Activated CD8-positive, alpha-beta T cell treated with anti-CD3 and anti-CD28 coated beads, Interleukin-2, amount 10 ng/mL, durations not matched to agents 7 days and 5 days (primary cell): ENCODE data around the gene MAGEC3. TPM values are rescaled to one million over a fixed set of nuclear protein-coding genes. Genes with fewer than 3 reads are reported as not detected.

Experiments used
- ATAC-seq: fragments of 150-1000 bp; cut with Tn5 transposase; one replicate; pipeline ENCODE4 v1.10.0; 2021; ENCODE audit warnings: moderate library complexity
- CTCF ChIA-PET: fragments of 350-600 bp; sonication (Branson Sonifier 250); formaldehyde crosslinking; loops from one replicate; lab custom pipeline; 2021; ENCODE audit warnings: antibody characterized with exemption; lab: Charles Lee
- POLR2A ChIA-PET: fragments of 350-600 bp; sonication (Branson Sonifier 250); formaldehyde crosslinking; loops from one replicate; lab custom pipeline; 2021; ENCODE audit warnings: antibody characterized with exemption; lab: Charles Lee
- DNase-seq: peaks from one replicate; pipeline ENCODE4 v3.0.0-alpha.2; 2020
- H3K27ac Mint-ChIP-seq: one replicate; pipeline ENCODE4 v1.8.0; 2021; ENCODE audit warnings: mild to moderate bottlenecking, mixed read lengths
- H3K27me3 Mint-ChIP-seq: one replicate; pipeline ENCODE4 v1.8.0; 2021; ENCODE audit warnings: low read depth, mixed read lengths
- H3K36me3 Mint-ChIP-seq: one replicate; pipeline ENCODE4 v1.8.0; 2021; ENCODE audit warnings: low read depth, mixed read lengths
- H3K4me1 Mint-ChIP-seq: one replicate; pipeline ENCODE4 v1.8.0; 2021; ENCODE audit warnings: low read depth, mixed read lengths
- H3K4me3 Mint-ChIP-seq: one replicate; pipeline ENCODE4 v1.8.0; 2021; ENCODE audit warnings: mild to moderate bottlenecking, mixed read lengths
- H3K9me3 Mint-ChIP-seq: one replicate; pipeline ENCODE4 v1.8.0; 2022; ENCODE audit warnings: mixed read lengths; ENCODE audit not compliant: insufficient read depth
- total RNA-seq, 2 experiments: library from RNA; stranded (reverse); gene quantifications; one replicate each; pipeline ENCODE4 v1.2.3, GENCODE V29; 2021

The MAGEC3 gene
- total RNA-seq, 2 experiments from 2014 or later: not detected

DNA sequence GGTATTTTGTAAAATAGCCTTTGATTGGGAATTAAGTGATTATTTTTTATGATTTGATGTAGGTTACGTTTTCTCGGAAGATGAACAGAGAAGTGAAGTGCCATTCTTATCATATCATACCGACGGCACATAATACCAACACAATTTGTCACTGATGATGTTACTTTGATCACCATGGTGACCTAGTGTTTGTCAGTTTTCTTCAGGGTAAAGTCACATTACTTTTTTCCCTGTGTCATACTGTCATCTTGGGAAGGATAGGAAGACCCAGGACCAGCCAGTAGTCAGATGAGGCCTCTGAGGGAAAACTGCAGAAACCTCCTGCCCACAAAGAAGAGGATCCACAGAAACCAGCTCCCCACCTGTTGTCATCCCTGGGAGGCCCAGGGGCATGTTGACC lies 64.2 kb downstream of the MAGEC3 start:
- no peak overlapping the region for H3K4me3 Mint-ChIP-seq
- no peaks in the 10 kb centered on the region for H3K9me3 Mint-ChIP-seq
- DNase-seq: no peak
- ATAC-seq: no peak
- no peaks in the 10 kb centered on the region for H3K27me3 Mint-ChIP-seq
- CTCF ChIA-PET: no interaction called here
- H3K27ac Mint-ChIP-seq: no peak overlapping the region
- POLR2A ChIA-PET: no interaction called here
- no peaks in the 10 kb centered on the region for H3K4me1 Mint-ChIP-seq
- H3K36me3 Mint-ChIP-seq: no peaks in the 10 kb centered on the region

DNA sequence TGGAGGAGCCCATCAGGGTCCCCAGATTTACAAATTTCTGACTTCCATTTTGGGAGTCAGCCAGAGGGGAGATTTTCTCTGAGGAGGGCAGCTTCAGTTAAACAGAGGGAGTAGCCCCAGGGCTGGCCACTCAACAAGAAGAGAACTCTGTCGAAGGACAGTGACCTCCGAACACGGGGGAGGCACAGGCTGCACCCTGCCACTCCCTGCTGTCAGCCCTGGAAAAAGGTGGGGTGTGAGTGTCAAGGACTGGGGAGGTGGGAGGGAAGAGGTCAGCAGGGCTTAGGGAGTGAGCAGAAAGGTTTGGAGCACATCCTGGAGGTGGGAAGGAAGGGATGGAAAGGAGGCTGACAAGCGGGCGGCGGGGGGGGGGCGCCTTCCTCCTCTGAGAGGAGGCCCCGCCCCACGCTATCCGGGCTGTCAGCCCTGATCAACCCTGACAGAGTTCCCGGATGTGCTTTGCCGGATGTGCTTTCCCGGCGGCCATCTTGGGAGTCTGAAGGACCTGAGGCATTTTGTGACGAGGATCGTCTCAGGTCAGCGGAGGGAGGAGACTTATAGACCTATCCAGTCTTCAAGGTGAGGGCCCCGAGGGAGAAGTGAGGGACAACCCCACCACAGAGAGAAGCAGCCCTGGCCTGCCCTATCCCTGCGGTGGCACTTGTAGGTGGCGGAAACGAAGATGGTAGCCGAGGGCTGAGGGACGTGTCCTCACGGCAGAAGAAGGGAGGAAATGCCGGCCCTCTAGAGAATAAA lies 65.5 kb downstream of the MAGEC3 start, which contains the start of gene MAGEC1:
Gene MAGEC1 (plus strand): TSS at position 495 of the 756 bp plus-strand sequence. CDS start 1,179 bp downstream, outside the sequence.
- ChIA-PET CTCF (no interaction called here), POLR2A (no interaction called here)
- Mint-ChIP-seq H3K4me3 (no peak within 1 kb of the TSS), H3K4me1 (no peaks in the 10 kb centered on the region), H3K9me3 (no peaks in the 10 kb centered on the region), H3K27me3 (no peaks in the 10 kb centered on the region), H3K27ac (no peak within 1 kb of the TSS), H3K36me3 (no peaks in the 10 kb centered on the region)
- DNase-seq (no peak), ATAC-seq (no peak)

DNA sequence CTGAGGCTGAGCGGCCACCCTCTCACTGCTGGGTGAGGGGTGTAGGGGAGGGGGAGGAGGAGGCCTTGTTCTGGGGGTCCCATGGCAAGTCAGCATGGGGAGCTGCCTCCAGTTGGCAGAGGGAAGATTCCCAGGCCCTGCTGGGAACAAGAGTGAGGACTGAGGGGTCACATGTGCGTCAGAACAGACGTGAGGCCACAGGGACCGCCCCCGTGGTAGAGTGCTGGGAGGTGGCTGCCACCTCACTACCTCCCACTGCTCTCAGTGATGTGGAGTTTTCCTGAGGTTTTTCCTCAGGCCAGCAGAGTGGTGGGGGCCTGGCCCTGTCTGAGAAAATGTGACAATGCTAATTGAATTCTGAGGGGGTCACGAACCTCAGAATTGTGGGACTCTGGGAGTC lies 66.1 kb downstream of the MAGEC3 start:
- ChIA-PET POLR2A (no interaction called here), CTCF (no interaction called here)
- ATAC-seq: no peak

DNA sequence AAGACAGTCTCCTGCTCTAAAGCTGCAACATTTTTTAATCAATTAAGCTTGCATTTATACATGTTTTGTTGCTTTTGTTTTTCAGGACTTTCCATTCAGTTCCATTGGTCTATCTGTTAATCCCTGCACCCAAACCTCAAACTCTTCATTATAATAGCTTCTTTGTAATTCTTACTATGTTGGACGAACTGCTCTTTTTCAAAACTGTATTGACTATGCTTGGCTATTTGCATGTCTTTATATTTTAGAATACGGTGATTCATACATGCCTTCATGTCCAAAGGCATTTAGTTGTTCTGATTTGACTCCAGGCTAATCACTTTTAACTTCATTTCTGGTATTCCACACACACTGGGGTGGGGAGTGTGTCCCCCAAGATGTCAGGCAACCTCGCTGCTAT lies 79.7 kb downstream of the MAGEC3 start:
- no peak overlapping the region for H3K27ac Mint-ChIP-seq
- H3K36me3 Mint-ChIP-seq: no peaks in the 10 kb centered on the region
- H3K4me3 Mint-ChIP-seq: no peak overlapping the region
- no peaks in the 10 kb centered on the region for H3K9me3 Mint-ChIP-seq
- ATAC-seq (no peak), DNase-seq (no peak)
- ChIA-PET POLR2A (no interaction called here), CTCF (no interaction called here)
- H3K4me1 Mint-ChIP-seq: no peaks in the 10 kb centered on the region
- no peaks in the 10 kb centered on the region for H3K27me3 Mint-ChIP-seq

More for the DNA sequence above, 66.1 kb downstream of the MAGEC3 start:
- DNase-seq: no peak
- H3K27me3 Mint-ChIP-seq: no peaks in the 10 kb centered on the region
- H3K36me3 Mint-ChIP-seq: no peaks in the 10 kb centered on the region
- no peaks in the 10 kb centered on the region for H3K9me3 Mint-ChIP-seq
- no peak overlapping the region for H3K27ac Mint-ChIP-seq
- H3K4me3 Mint-ChIP-seq: no peak overlapping the region
- H3K4me1 Mint-ChIP-seq: no peaks in the 10 kb centered on the region

DNA sequence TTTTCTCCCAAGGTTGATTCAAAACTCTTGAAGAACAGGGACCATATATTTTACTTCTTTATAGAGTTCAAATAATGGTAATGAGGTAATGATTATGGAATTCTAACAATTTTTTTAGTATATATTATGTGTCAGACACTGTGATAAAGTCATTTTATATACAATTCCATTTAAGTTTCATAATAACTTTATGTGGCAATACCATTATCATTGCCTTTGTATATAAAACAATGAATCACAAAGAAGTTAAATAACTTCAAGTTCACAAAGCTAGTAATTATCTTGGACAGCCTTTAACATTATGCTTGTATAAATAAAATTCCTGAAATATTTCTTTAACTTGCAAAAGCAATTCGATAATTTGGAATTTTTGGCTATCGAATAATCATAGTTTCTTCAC lies 86.2 kb downstream of the MAGEC3 start:
- CTCF ChIA-PET: no interaction called here
- no peak for DNase-seq
- no peaks in the 10 kb centered on the region for H3K4me1 Mint-ChIP-seq
- H3K9me3 Mint-ChIP-seq: no peaks in the 10 kb centered on the region
- no peak overlapping the region for H3K4me3 Mint-ChIP-seq
- POLR2A ChIA-PET: no interaction called here
- no peaks in the 10 kb centered on the region for H3K27me3 Mint-ChIP-seq
- ATAC-seq: no peak
- no peak overlapping the region for H3K27ac Mint-ChIP-seq
- H3K36me3 Mint-ChIP-seq: no peaks in the 10 kb centered on the region

DNA sequence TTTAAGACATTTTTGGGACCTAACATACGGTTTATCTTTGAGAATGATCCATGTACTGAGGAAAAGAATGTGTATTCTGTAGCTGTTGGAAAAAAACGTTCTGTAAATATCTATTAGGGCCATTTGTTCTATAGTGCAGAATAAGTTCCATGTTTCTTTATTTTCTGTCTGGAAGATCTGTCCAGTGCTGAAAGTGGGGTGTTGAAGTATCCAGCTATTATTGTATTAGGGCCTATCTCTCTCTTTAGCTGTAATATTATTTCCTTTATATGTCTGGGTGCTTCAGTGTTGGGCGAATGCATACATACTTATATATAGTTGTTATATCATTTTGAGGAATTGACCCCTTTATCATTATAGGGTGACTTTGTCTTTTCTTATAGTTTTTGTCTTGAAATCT lies 90.3 kb downstream of the MAGEC3 start:
- Mint-ChIP-seq H3K4me3 (no peak overlapping the region), H3K27ac (no peak overlapping the region), H3K9me3 (no peaks in the 10 kb centered on the region), H3K36me3 (no peaks in the 10 kb centered on the region), H3K27me3 (no peaks in the 10 kb centered on the region), H3K4me1 (no peaks in the 10 kb centered on the region)
- POLR2A ChIA-PET: no interaction called here
- ATAC-seq: no peak
- DNase-seq: no peak
- CTCF ChIA-PET: no interaction called here

DNA sequence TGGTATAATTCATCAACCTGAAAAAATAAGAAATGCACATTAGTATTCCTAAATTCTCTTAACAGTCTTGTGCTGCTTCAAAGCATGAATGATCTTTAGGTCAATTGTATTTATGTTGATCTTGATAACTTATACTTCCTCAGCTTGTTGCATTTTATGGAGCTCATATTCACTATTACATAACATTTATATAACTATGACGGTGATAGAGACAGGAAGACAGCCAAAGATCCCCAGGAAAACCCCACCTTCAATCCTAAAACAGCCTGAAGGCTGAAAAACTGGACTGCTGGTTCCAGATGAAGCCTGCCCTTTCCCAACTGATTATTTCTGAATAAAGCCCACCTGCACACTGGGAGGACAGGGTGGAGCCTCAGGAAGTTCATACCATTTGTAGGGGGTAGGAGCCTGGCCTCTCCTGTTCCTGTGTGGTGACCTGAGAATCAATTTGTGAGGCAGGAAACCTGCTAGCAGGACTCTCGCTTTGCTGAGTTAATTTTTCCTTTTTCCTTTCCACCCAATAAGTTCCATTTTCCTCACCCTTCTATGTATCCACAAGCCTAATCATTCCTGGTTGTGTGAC lies 96.0 kb downstream of the MAGEC3 start:
- Mint-ChIP-seq H3K27ac (no peak overlapping the region), H3K9me3 (no peaks in the 10 kb centered on the region), H3K36me3 (no peaks in the 10 kb centered on the region), H3K4me3 (no peak overlapping the region), H3K4me1 (no peaks in the 10 kb centered on the region), H3K27me3 (no peaks in the 10 kb centered on the region)
- ATAC-seq: no peak
- CTCF ChIA-PET: no interaction called here
- POLR2A ChIA-PET: interaction anchor here (0.6 kb wide), 1 partner anchor 489 kb away, joined by 3 read pairs; no protein-coding TSS in a partner anchor
- DNase-seq: no peak

DNA sequence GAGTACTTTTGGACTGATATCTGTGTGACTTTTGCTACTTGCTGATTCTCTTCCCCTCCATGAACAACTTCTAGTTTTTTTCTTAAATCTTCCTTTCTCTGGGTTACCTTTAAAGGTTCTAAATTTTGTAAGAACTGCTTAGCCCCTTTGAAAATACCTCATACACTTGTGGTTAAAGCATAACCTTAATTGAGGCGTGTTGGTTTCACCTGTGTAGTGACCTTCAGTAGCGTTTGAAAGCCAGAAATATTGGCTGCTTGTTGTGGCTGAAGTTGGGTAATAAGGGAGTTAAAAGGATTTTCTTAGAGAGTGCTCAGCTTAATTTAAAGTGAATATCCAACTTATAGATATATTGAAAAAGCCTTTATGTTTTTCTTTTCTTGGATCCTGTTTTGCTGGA lies 97.5 kb downstream of the MAGEC3 start:
- CTCF ChIA-PET: no interaction called here
- no peaks in the 10 kb centered on the region for H3K36me3 Mint-ChIP-seq
- no peak overlapping the region for H3K27ac Mint-ChIP-seq
- no peaks in the 10 kb centered on the region for H3K9me3 Mint-ChIP-seq
- POLR2A ChIA-PET: no interaction called here
- DNase-seq (no peak), ATAC-seq (no peak)
- H3K4me3 Mint-ChIP-seq: no peak overlapping the region
- H3K27me3 Mint-ChIP-seq: no peaks in the 10 kb centered on the region
- H3K4me1 Mint-ChIP-seq: no peaks in the 10 kb centered on the region

DNA sequence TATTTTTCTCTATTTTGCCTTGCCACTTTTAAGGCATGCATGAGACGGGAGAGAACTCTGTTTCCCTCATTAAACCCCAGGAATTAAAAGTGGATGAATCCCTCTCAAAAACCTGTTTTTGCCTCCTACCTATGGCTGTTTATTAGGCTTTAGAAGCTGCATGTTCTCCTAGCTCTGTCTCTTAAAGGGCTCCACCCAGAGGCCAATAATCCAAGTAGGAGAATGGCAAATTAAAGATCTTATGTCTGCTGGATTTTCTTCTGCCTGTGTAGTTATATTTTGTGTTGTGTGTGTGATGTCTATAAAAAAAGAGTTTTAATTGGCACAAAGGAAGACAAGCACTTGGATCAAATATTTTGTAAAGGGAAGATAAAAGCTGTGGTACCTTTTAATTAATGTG lies 98.0 kb downstream of the MAGEC3 start:
- no peaks in the 10 kb centered on the region for H3K9me3 Mint-ChIP-seq
- no peak overlapping the region for H3K27ac Mint-ChIP-seq
- H3K36me3 Mint-ChIP-seq: no peaks in the 10 kb centered on the region
- ATAC-seq (no peak), DNase-seq (no peak)
- CTCF ChIA-PET: no interaction called here
- H3K4me1 Mint-ChIP-seq: no peaks in the 10 kb centered on the region
- H3K27me3 Mint-ChIP-seq: no peaks in the 10 kb centered on the region
- POLR2A ChIA-PET: no interaction called here
- no peak overlapping the region for H3K4me3 Mint-ChIP-seq

DNA sequence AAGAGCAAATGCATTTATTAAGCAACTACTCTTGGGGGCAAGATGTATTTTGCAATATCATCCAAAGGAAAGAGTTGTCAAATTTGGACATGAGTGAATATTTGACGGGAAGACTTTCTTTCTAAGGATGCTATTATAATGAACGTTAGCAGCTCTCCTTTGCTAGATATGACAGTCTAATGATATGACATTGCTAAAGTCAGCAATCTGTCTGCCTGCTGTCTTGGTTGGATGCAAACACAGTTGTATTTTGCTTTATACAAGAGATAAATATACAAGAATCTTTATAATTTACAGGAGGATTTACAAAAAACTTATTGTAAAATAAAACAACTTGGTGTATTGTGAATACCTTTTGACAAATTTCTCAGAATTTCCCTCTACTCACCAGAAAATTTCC lies 103.1 kb downstream of the MAGEC3 start:
- Mint-ChIP-seq H3K27me3 (no peaks in the 10 kb centered on the region), H3K36me3 (no peaks in the 10 kb centered on the region), H3K27ac (no peak overlapping the region), H3K4me1 (no peaks in the 10 kb centered on the region), H3K9me3 (no peaks in the 10 kb centered on the region), H3K4me3 (no peak overlapping the region)
- DNase-seq: no peak
- CTCF ChIA-PET: no interaction called here
- POLR2A ChIA-PET: no interaction called here
- ATAC-seq: no peak

DNA sequence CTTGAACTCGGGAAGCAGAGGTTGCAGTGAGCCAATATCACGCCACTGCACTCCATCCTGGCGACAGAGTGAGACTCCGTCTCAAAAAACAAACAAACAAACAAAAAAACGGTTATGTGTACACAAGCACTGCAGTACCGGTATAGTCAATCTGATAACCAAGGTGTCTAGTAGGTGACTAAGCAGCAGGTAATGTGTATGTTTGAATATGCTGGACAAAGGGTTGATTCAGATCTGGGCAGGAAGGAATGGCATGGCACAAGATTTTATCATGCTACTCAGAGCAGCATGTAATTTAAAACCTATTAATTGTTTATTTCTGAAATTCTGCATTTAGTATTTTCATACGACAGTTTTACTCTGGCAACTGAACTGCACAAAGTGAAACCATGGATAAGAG lies 107.3 kb downstream of the MAGEC3 start:
- Mint-ChIP-seq H3K36me3 (no peaks in the 10 kb centered on the region), H3K27me3 (no peaks in the 10 kb centered on the region), H3K4me3 (no peak overlapping the region), H3K27ac (no peak overlapping the region), H3K9me3 (no peaks in the 10 kb centered on the region), H3K4me1 (no peaks in the 10 kb centered on the region)
- no peak for ATAC-seq
- ChIA-PET CTCF (no interaction called here), POLR2A (no interaction called here)
- DNase-seq: no peak

DNA sequence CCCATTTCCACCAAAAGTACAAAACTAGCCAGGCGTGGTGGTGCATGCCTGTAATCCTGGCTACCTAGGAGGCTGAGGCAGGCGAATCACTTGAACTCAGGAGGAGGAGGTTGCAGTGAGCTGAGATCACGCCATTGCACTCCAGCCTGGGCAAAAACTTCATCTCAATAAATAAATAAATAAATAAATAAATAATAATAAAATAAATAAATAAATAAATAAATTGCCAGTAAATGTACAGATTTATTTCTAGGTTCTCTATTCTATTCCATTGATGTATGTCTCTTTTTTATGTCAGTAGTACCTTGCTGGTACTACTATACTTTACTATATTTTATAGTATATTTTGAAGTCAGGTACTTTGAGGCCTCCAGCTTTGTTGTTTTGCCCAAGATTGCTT lies 109.2 kb downstream of the MAGEC3 start:
- DNase-seq: no peak
- POLR2A ChIA-PET: no interaction called here
- Mint-ChIP-seq H3K27me3 (no peaks in the 10 kb centered on the region), H3K36me3 (no peaks in the 10 kb centered on the region), H3K27ac (no peak overlapping the region), H3K4me1 (no peaks in the 10 kb centered on the region), H3K4me3 (no peak overlapping the region), H3K9me3 (no peaks in the 10 kb centered on the region)
- CTCF ChIA-PET: no interaction called here
- ATAC-seq: no peak
